GM19395 (cell line): ENCODE results near the gene RWDD1.

Source experiments
- ATAC-seq: cut with Tn5 transposase; IDR thresholded peaks from one replicate; pipeline ENCODE4 v1.9.1; 2021; ENCODE audit warnings: mild to moderate bottlenecking, moderate library complexity; ENCODE audit not compliant: unreplicated experiment

RWDD1 gene

DNA sequence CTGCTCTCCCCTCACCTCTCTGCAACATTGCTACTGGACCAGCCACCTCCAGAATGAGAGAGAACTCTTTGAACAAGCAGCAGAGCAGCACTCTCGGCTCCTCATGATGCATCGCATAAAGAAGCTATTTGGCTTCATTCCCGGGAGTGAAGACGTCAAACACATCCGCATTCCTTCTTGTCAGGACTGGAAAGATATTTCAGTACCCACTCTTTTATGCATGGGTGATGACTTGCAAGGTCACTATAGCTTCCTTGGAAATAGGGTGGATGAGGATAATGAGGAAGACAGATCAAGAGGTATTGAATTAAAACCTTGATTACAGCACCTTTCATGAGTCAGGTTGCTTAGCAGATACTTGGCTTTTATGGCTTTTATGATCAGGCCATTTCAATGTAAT lies 13.4 kb upstream of the RWDD1 start:
- ATAC-seq, result no peak

- ATAC-seq, result no peak
These were observed 11.2 kb upstream of the RWDD1 start for GRCh38 chr6:116560130-116560529.

GRCh38 chr6:116561377-116562018 lies 9.8 kb upstream of the RWDD1 start:
- peak; percentile 80 for ATAC-seq

- ATAC-seq, result no peak
These were observed 9.3 kb upstream of the RWDD1 start for GRCh38 chr6:116562019-116562403.

DNA sequence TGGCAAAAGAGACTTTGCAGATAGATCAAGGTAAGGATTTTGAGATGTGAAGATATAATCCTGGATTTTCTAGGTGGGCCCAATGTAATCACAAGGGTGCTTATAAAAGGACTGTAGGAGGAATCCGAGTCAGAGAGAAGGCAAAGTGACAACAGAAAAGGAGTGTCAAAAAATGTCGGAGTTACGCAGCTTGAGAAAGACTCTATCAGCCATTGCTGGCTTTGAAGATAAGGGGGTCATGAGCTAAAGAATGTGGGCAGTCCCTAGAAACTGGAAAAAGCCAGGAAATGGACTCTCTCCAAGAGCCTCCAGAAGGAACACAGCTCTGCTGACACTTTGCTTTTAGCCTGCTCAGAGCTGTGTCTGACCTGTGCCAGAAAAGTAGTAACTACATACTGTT lies 8.7 kb upstream of the RWDD1 start:
- ATAC-seq, result no peak

DNA sequence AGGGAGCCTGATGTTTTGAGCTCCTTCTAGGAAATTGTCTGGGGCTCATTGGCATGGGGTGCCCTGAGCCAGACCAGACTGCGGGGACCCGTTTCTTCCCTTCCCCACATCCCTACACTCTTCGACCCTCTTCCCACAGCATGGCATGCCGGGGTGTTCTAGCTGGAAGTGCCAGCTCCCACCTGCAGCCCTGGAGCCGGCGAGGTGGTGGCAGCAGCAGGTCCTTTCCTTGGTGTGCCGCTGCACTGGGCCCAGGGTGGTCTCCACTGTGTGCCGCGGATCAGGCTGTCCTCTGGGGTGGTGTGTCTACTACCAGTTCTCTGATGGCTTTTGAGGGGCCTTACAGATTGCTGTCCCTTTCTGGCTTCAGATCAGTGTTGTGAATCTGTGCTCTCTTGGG lies 7.5 kb upstream of the RWDD1 start:
- ATAC-seq, result no peak

DNA sequence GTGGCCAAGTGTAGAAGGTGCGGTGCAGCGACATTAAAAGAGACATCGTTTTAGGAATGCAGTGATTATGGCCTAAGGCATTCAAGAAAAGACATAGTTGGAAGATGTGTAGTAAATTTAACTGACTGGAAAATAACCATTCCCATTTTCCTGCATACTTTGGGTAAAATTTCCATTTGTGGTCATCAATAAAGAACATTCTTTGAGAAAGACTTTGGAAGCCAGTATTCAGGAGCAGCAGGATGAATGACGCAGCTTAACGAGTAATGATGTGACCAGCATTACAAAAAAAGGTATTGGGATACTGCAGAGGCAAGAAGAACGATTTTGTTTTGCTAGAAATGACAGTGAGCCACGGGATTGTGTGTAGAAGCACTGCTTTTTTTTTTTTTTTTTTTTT lies 7.0 kb upstream of the RWDD1 start:
- no peak for ATAC-seq

DNA sequence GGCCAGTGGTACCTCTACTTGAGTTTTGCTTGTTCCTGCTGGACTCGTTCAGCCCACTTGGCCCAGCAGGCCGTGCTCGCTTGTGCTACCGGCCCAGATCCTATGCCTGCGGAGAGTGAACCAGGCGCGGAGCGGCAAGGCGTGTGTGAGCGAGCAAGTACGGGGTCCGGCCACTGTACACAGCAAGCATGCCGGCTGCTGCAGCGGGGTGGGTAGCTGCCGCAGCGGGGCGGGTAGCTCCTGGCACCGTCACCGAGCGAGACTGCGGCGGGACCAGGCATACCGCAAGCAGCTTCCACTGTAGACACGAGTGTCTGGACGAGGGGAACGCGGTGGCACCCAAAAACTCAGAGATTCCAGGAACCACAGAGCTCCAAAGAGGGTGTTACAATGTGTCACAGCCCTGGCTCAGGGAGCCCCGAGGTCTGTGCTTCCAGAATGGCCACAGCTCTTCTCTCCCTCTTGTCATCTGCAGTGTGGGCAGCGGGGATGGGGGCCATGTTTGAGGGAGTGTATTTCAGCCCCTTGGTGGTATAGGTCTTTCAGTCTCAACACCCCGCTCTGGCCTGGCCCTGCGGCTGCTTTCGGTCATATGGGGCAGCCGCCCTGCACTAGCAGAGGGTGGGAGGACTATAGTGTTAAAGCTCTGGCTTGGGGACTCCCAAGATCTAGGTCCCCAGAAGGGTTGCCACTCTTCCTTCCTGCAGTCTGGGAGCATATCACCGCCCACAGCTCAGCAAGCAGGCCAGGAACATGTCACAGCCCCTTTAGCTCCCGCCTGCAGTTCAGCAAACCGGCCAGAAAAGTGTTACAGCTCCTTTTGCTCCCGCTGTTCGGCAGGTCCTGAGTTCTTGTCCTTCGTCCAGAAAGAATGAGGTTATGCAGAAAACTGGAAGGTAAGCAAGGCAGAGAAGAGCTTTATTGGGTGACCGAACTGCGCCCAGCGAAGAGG lies 6.1 kb upstream of the RWDD1 start:
- no peak for ATAC-seq

DNA sequence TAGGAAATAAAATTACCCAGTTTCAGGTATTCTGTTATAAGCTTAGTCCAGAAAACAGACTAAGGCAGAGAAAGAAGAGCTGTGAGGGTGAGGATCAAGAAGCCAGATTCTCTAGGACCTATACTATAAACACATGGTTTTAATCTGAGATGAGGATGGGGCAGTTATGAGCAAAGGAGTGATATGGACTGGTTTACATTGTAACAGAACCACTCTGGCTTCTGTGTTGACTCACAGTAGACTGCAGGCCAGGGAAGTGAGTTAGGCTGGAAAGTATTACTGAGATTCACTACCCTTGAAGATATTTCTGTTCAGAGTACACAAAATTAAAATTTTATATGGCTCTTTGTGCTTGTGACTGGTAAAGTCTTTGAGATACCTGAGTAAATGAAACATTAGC lies 3.2 kb upstream of the RWDD1 start:
- no peak for ATAC-seq

GRCh38 chr6:116568821-116569755 lies 2.2 kb upstream of the RWDD1 start:
- ATAC-seq, result no peak

GRCh38 chr6:116571683-116572000 lies 338 bp downstream of the RWDD1 start:
- ATAC-seq, result peak; percentile 39

DNA sequence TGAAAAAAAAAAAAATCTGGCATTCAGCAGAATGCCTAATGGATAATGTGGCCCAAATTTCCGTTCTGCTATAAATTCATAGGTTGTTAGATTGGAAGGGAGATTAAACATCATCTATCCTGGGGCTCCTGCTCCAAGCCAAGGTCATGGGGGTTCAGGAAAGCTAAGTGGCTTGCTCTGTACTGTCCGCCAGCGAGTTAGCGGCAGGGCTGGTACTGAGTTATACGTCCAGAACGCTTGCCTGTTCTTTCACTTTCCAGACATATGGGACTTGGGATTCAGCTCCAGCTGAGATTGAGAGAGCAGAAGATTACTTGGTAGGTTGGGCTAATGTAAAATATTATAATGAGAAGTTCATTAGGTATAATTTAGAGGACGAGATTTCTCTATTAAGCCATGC lies 858 bp downstream of the RWDD1 start:
- no peak for ATAC-seq

DNA sequence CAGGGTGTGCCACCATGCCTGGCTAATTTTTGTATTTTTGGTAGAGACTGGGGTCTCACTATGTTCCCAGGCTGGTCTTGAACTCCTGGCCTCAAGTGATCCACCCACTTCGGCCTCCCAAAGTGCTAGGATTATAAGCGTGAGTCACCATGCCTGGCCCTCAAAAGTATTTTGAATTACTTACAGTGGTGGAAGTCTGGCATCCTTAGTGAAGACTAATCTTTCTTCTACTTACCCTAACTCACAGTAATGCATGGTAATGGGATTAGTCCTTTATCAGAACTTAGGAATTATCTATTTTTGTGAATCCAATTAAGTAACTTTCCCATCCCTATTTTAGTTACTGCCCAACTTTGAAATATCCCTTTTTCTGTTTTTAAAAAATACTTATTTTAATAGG lies 3.9 kb downstream of the RWDD1 start:
- ATAC-seq, result no peak

GRCh38 chr6:116577486-116577885 lies 6.2 kb downstream of the RWDD1 start:
- no peak for ATAC-seq

DNA sequence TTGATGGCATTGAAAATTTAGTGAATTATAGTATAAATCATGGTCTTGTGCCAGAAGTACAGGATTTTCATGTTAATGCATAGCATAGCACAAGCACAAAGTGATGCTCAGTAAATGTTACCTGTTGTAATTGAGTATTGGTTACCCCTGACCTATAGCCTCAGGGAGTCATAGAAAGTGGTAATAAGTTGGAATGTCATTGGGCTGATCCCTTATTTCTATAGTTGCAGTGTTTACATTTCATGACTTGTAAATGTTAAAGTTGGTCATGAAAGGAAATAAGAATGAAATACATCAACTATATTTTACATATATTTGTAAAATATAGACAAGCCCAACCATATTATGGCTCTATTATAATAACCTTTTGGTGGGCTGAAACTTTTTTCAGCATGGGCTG lies 7.0 kb downstream of the RWDD1 start:
- ATAC-seq, result no peak

GRCh38 chr6:116579143-116579542 lies 7.8 kb downstream of the RWDD1 start:
- ATAC-seq, result no peak

GRCh38 chr6:116580198-116580597 lies 8.9 kb downstream of the RWDD1 start:
- ATAC-seq, result no peak

- no peak for ATAC-seq
These were observed 15.0 kb downstream of the RWDD1 start for GRCh38 chr6:116586276-116586675.

DNA sequence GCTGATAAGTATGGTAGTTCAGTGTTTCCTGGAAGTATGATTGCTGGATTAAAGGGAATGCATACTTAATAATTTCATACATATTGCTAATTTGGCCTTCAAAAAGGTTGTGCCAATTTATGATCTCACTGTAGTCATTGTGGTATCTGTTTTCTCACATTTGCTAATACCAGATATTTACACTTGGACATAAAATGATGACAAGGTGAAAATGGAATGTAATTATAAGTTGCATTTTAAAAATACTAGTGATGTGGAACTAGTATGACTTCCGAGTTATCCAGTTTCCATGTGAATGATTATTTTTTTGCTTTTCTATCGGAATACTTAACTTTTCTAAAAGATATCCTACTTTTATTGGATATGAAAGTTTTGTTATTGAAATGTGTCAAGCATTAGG lies 15.4 kb downstream of the RWDD1 start:
- ATAC-seq, result no peak

DNA sequence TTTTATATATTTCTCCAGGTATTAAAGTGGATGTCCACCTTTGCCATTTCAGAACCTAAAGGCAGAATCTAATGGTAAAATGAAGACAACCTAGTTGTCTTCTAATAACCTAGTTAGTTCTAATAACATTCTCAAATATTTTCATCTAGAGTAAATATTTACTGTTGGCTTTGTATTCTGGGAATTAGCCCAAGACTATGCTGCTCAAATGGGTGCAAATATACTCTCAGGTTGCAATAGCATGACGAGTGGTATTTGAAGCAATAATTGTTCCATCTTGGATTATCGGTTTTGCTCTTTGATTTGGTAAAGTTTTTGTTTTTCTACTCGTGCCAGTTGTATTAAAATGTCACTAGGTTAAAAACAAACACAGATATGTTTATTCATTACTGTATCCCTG lies 23.9 kb downstream of the RWDD1 start:
- ATAC-seq, result no peak

DNA sequence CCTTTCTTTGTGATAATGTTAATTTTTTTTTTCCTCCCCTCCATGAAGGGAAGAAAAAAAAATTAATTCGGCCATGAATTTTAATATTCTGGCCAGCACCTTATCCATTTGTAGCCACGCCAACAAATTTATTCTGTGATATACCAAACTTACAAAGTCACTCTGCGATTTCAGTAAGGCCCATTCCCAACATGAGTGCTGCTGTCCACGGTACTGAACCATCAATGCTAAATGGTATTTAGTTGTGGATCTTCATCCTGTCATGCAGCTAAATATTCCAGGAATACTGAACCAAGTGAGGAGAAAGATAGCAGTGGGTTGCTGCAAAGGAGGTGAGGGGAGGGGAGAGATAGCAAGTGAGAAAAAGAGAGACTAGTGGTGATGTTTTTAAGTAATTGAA lies 25.5 kb downstream of the RWDD1 start:
- no peak for ATAC-seq
